Keratinocyte (primary cell): ENCODE data around the gene C10orf90. TPM values are rescaled to one million over a fixed set of nuclear protein-coding genes. Genes with fewer than 3 reads are reported as not detected.

Experiments used
- DNase-seq: peaks from one replicate; pipeline ENCODE4 v3.0.0-alpha.2; 2011; ENCODE audit warnings: low read depth, missing footprints, low spot score
- FAIRE-seq: peaks from 2 replicates; lab custom pipeline; 2011; peaks lifted over from hg19 to GRCh38; lab: Jason Lieb, UNC
- H2AFZ ChIP-seq: 2 replicates; pipeline ENCODE4 v1.6.0; 2012; ENCODE audit warnings: low read length, control low read depth, inconsistent platforms; ENCODE audit not compliant: control insufficient read depth
- H3K27ac ChIP-seq: 2 replicates; pipeline ENCODE4 v1.5.1; 2011; ENCODE audit warnings: low read length; ENCODE audit not compliant: control insufficient read depth, insufficient read depth
- H3K27me3 ChIP-seq: 3 replicates; pipeline ENCODE4 v1.6.0; 2011; ENCODE audit warnings: low read length; ENCODE audit not compliant: control insufficient read depth, insufficient read depth; ENCODE audit errors: extremely low read depth
- H3K36me3 ChIP-seq, 2 experiments: 2 replicates in 1 of 2; 3 replicates in 1 of 2; pipeline ENCODE4 v1.5.1; 2011; ENCODE audit warnings: low read length in 2 of 2, mild to moderate bottlenecking in 1 of 2; ENCODE audit not compliant: control insufficient read depth in 2 of 2, insufficient read depth in 2 of 2; ENCODE audit errors: extremely low read depth in 1 of 2
- H3K4me1 ChIP-seq: 3 replicates; pipeline ENCODE4 v1.5.1; 2011; ENCODE audit warnings: low read length; ENCODE audit not compliant: control insufficient read depth, insufficient read depth; ENCODE audit errors: extremely low read depth
- H3K4me2 ChIP-seq: 3 replicates; pipeline ENCODE4 v1.6.0; 2011; ENCODE audit warnings: low read depth, low read length; ENCODE audit not compliant: control insufficient read depth, insufficient read depth; ENCODE audit errors: extremely low read depth
- H3K4me3 ChIP-seq, 3 experiments: fragments of 200-600 bp in 1 of 3; sonication (generic) in 1 of 3; 2 replicates in 2 of 3; 3 replicates in 1 of 3; pipeline ENCODE4 v1.5.1; 2011 to 2016; ENCODE audit warnings: low read length in 3 of 3, mild to moderate bottlenecking in 3 of 3, control low read depth in 2 of 3, inconsistent platforms in 1 of 3, low read depth in 1 of 3, mixed read lengths in 1 of 3, mixed run types in 1 of 3, moderate library complexity in 1 of 3; ENCODE audit not compliant: control insufficient read depth in 2 of 3, insufficient read depth in 2 of 3; ENCODE audit errors: extremely low read depth in 1 of 3
- H3K79me2 ChIP-seq: 2 replicates; pipeline ENCODE4 v1.6.0; 2012; ENCODE audit warnings: low read length; ENCODE audit not compliant: control insufficient read depth, insufficient read depth
- H3K9ac ChIP-seq: 3 replicates; pipeline ENCODE4 v1.6.0; 2011; ENCODE audit warnings: low read length; ENCODE audit not compliant: control insufficient read depth, insufficient read depth; ENCODE audit errors: extremely low read depth
- H3K9me1 ChIP-seq: 3 replicates; pipeline ENCODE4 v1.6.0; 2011; ENCODE audit warnings: low read length; ENCODE audit not compliant: control insufficient read depth, insufficient read depth; ENCODE audit errors: extremely low read depth
- H3K9me3 ChIP-seq: 2 replicates; pipeline ENCODE4 v1.5.1; 2012; ENCODE audit warnings: low read depth, low read length; ENCODE audit not compliant: control insufficient read depth
- H4K20me1 ChIP-seq: 3 replicates; pipeline ENCODE4 v1.6.0; 2011; ENCODE audit warnings: low read length; ENCODE audit not compliant: control insufficient read depth, insufficient read depth; ENCODE audit errors: extremely low read depth
- CTCF ChIP-seq, 3 experiments: IDR thresholded peaks in 1 of 3; conservative IDR thresholded peaks in 1 of 3; optimal IDR thresholded peaks in 1 of 3; 2 replicates in 2 of 3; 3 replicates in 1 of 3; pipeline versions ENCODE3 to v1.5.1; 2011; ENCODE audit warnings: low read length in 3 of 3, mild to moderate bottlenecking in 3 of 3, moderate library complexity in 2 of 3, control low read depth in 1 of 3, inconsistent platforms in 1 of 3; ENCODE audit not compliant: insufficient read depth in 2 of 3; ENCODE audit errors: extremely low read depth in 1 of 3
- EZH2 ChIP-seq: IDR thresholded peaks from one replicate; pipeline ENCODE4 v1.6.1; 2012; ENCODE audit warnings: inconsistent platforms, mild to moderate bottlenecking, low read length, moderate library complexity
- dilution Hi-C: fragments of 300-500 bp; cut with MboI; formaldehyde crosslinking; loops from one replicate; pipeline ENCODE4 v1.7.0; 2020; ENCODE audit warnings: low sequenced_read_pairs; ENCODE audit not compliant: extremely low pct_ligation_motif_present
- polyA plus RNA-seq, 5 experiments: library from polyadenylated mRNA; depleted of rRNA in 3 of 5; stranded (reverse) in 3 of 5; stranded (forward) in 1 of 5; unstranded in 1 of 5; fragments of >200 nt; gene quantifications; 1 replicate in 1 of 5; 2 replicates in 3 of 5; 3 replicates in 1 of 5; pipeline versions ENCODE4 v1.2.1 to v1.2.3, GENCODE V29; 2011 to 2012; ENCODE audit warnings: missing spikeins in 2 of 5, low read depth in 1 of 5, low replicate concordance in 1 of 5

C10orf90 gene
- polyA plus RNA-seq, 1 donor (not counting 4 experiments of a cell fraction or from before 2014, with no cell fraction given) = not detected

GRCh38 chr10:126503392-126504062 lies 167.0 kb downstream of the C10orf90 start:
- no peaks in the 10 kb centered on the region for H3K9me3 ChIP-seq
- no peak overlapping the region for H2AFZ ChIP-seq
- TF ChIP-seq CTCF (optimal IDR thresholded peaks at IDR 0.05 in 1 of 3, IDR thresholded peaks at IDR 0.05 in 1 of 3, conservative IDR thresholded peaks at IDR 0.05 in 1 of 3; ENCODE audit: extremely low read depth in 1 of 3, insufficient read depth in 2 of 3, low read length in 3 of 3) (no peak), EZH2 (no peak)

GRCh38 chr10:126502441-126502840 lies 168.1 kb downstream of the C10orf90 start:
- H3K9me3 ChIP-seq = no peaks in the 10 kb centered on the region
- TF ChIP-seq EZH2 = no peak
- no peak for TF ChIP-seq CTCF (optimal IDR thresholded peaks at IDR 0.05 in 1 of 3, IDR thresholded peaks at IDR 0.05 in 1 of 3, conservative IDR thresholded peaks at IDR 0.05 in 1 of 3; ENCODE audit: extremely low read depth in 1 of 3, insufficient read depth in 2 of 3, low read length in 3 of 3)
- dilution Hi-C loops = no loop called here
- H3K27me3 ChIP-seq = no peaks in the 10 kb centered on the region
- H3K4me1 ChIP-seq = no peaks in the 10 kb centered on the region
- no peak overlapping the region for H3K4me2 ChIP-seq
- H4K20me1 ChIP-seq = no peaks in the 10 kb centered on the region
- H3K9me1 ChIP-seq = no peaks in the 10 kb centered on the region
- FAIRE-seq (no peak), DNase-seq (no peak)
- H3K4me3 ChIP-seq = no peak overlapping the region
- no peak overlapping the region for H3K27ac ChIP-seq
- no peaks in the 10 kb centered on the region for H3K79me2 ChIP-seq
- H3K36me3 ChIP-seq = no peaks in the 10 kb centered on the region
- no peak overlapping the region for H2AFZ ChIP-seq
- no peak overlapping the region for H3K9ac ChIP-seq

More at GRCh38 chr10:126503392-126504062, 167.0 kb downstream of the C10orf90 start:
- Histone ChIP-seq H3K4me1 (no peaks in the 10 kb centered on the region), H3K27me3 (no peaks in the 10 kb centered on the region), H3K4me2 (no peak overlapping the region), H3K79me2 (no peaks in the 10 kb centered on the region), H3K9me1 (no peaks in the 10 kb centered on the region), H3K4me3 (no peak overlapping the region), H3K27ac (no peak overlapping the region), H4K20me1 (no peaks in the 10 kb centered on the region), H3K9ac (no peak overlapping the region), H3K36me3 (no peaks in the 10 kb centered on the region)
- dilution Hi-C loops = no loop called here
- FAIRE-seq (no peak), DNase-seq (no peak)
